HG03066 (cell line): Measurements from ENCODE around the gene PRR13.
"Not testable (repeated sequence)": the region's sequence is repeated elsewhere in the genome, so short reads cannot be mapped to it uniquely, and the experiment has no call there.

Experiments used
- ATAC-seq: cut with Tn5 transposase; IDR thresholded peaks from one replicate; pipeline ENCODE4 v1.9.1; 2021; ENCODE audit warnings: low read depth; ENCODE audit not compliant: unreplicated experiment

The PRR13 gene

GRCh38 chr12:53431187-53431586 is 10.3 kb upstream of the PRR13 start:
- no peak for ATAC-seq

- not testable (repeated sequence) for ATAC-seq
Measured at GRCh38 chr12:53435326-53435725, 6.2 kb upstream of the PRR13 start.

- ATAC-seq = not testable (repeated sequence)
Measured at GRCh38 chr12:53439582-53439981, 2.0 kb upstream of the PRR13 start.

- ATAC-seq = no peak
Measured at GRCh38 chr12:53443955-53444354, 2.4 kb downstream of the PRR13 start.

- not testable (repeated sequence) for ATAC-seq
Measured at GRCh38 chr12:53444593-53445325, 3.2 kb downstream of the PRR13 start.

GRCh38 chr12:53450936-53451335 is 9.4 kb downstream of the PRR13 start:
- ATAC-seq = no peak

- peak; percentile 96 for ATAC-seq
Measured at GRCh38 chr12:53451661-53452158, 10.2 kb downstream of the PRR13 start, which contains the start of gene PCBP2. Gene PCBP2 (plus strand): TSS chr12:53452102. CDS start chr12:53454801, 2,699 bp downstream.

- ATAC-seq = no peak
Measured at GRCh38 chr12:53452159-53453077, 10.9 kb downstream of the PRR13 start.

- no peak for ATAC-seq
Measured at GRCh38 chr12:53453953-53454640, 12.6 kb downstream of the PRR13 start.

- no peak for ATAC-seq
Measured at GRCh38 chr12:53454707-53455106, 13.2 kb downstream of the PRR13 start.

- ATAC-seq = no peak
Measured at GRCh38 chr12:53456654-53457366, 15.3 kb downstream of the PRR13 start.

- no peak for ATAC-seq
Measured at GRCh38 chr12:53459097-53459496, 17.6 kb downstream of the PRR13 start.

- ATAC-seq = no peak
Measured at GRCh38 chr12:53461059-53461458, 19.5 kb downstream of the PRR13 start.

- no peak for ATAC-seq
Measured at GRCh38 chr12:53461591-53461990, 20.1 kb downstream of the PRR13 start.

GRCh38 chr12:53462935-53463334 is 21.4 kb downstream of the PRR13 start:
- ATAC-seq = no peak

GRCh38 chr12:53463802-53464560 is 22.4 kb downstream of the PRR13 start:
- ATAC-seq = no peak

GRCh38 chr12:53464685-53465418 is 23.3 kb downstream of the PRR13 start:
- no peak for ATAC-seq

GRCh38 chr12:53465679-53466078 is 24.1 kb downstream of the PRR13 start:
- ATAC-seq = no peak

- no peak for ATAC-seq
Measured at GRCh38 chr12:53466640-53467039, 25.1 kb downstream of the PRR13 start.
